MM.1S (cell line): ENCODE data around the gene MPC1L.

Experiments
- EZH2 ChIP-seq: fragments of 300-600 bp; sonication (generic); optimal IDR thresholded peaks from 2 replicates; pipeline ENCODE3; 2017; ENCODE audit warnings: low read depth, mild to moderate bottlenecking, antibody characterized with exemption, low read length, mixed read lengths
- TF ChIP-seq, protein P1 (sequence below): fragments of 300-600 bp; sonication (generic); IDR thresholded peaks from 2 replicates; pipeline ENCODE4 v1.5.1; 2016; ENCODE audit warnings: antibody characterized with exemption, low read length, mixed read lengths

DNA sequence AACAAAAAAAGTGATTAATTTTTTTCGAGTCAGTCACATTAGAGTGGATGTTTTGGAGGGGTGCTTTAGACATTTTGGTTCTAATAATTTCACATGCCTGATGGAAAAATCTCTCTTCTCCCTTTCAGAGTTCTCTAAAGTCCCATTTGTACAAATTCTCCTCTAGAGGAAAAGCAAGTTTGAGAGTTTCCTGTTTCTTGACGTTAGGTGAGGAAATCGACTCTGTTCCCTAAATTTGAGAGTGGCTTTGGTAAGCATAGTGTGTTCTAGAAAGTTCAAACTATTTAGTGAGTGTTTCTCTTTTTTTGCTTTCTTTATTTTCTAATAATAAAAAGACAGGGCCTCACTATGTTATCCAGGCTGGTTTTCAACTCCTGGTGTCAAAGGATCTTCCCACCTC lies 44.1 kb upstream of the MPC1L start:
- no peak for TF ChIP-seq EZH2
- TF ChIP-seq, protein P1, sequence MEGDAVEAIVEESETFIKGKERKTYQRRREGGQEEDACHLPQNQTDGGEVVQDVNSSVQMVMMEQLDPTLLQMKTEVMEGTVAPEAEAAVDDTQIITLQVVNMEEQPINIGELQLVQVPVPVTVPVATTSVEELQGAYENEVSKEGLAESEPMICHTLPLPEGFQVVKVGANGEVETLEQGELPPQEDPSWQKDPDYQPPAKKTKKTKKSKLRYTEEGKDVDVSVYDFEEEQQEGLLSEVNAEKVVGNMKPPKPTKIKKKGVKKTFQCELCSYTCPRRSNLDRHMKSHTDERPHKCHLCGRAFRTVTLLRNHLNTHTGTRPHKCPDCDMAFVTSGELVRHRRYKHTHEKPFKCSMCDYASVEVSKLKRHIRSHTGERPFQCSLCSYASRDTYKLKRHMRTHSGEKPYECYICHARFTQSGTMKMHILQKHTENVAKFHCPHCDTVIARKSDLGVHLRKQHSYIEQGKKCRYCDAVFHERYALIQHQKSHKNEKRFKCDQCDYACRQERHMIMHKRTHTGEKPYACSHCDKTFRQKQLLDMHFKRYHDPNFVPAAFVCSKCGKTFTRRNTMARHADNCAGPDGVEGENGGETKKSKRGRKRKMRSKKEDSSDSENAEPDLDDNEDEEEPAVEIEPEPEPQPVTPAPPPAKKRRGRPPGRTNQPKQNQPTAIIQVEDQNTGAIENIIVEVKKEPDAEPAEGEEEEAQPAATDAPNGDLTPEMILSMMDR: no peak
